ENCODE results near the gene NEUROD2. TPM values are rescaled to one million over a fixed set of nuclear protein-coding genes. Genes with fewer than 3 reads are reported as not detected.

NEUROD2 gene
- total RNA-seq, 1 experiment from 2014 or later = not detected

DNA sequence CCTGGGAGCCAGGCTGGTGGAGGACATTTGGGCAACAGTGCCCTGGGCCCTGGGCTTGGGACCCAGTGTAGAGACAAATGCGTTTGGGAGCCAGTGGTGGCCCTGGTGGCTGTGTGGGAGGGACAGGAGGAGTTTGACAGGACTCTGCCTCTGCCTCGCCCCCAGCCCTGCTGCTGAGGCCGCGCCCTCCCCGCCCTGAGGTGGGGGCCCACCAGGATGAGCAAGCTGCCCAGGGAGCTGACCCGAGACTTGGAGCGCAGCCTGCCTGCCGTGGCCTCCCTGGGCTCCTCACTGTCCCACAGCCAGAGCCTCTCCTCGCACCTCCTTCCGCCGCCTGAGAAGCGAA is 45.6 kb upstream of the NEUROD2 start:
- no peak overlapping the region for H3K4me3 Mint-ChIP-seq (ENCODE audit: unreplicated experiment)
- intact Hi-C loops (cut with micrococcal nuclease; ENCODE audit: unreplicated experiment) = no loop called here
- ChIA-PET POLR2A (no interaction called here), CTCF (interaction anchor here (0.6 to 3.6 kb wide), 10 partner anchors 10 to 113 kb away, joined by 3 to 22 read pairs (median 5); partner anchors contain the start of genes MIEN1, PNMT, STARD3 and TCAP)
- H3K9me3 Mint-ChIP-seq (ENCODE audit: unreplicated experiment) = no peaks in the 10 kb centered on the region
- no TSS peak for BruUV-seq (replicated peaks)
- Histone ChIP-seq H3K4me1 (peaks cover 19% of the 10 kb centered on the region), H3K9me3 (no peaks in the 10 kb centered on the region), H3K36me3 (ENCODE audit: control insufficient read depth, insufficient read depth, low read length) (peaks cover 2% of the 10 kb centered on the region; the same call in 1 of the 2 replicates), H3K4me3 (ENCODE audit: low read depth, low read length) (no peak overlapping the region), H3K27me3 (replicated peaks; ENCODE audit: control insufficient read depth, insufficient read depth, low read length) (no peaks in the 10 kb centered on the region)
- no peak for DNase-seq
- no peaks in the 10 kb centered on the region for H3K27me3 Mint-ChIP-seq (ENCODE audit: insufficient read depth, unreplicated experiment)
- no peak overlapping the region for H3K27ac Mint-ChIP-seq (ENCODE audit: unreplicated experiment)
- TF ChIP-seq, protein P1, sequence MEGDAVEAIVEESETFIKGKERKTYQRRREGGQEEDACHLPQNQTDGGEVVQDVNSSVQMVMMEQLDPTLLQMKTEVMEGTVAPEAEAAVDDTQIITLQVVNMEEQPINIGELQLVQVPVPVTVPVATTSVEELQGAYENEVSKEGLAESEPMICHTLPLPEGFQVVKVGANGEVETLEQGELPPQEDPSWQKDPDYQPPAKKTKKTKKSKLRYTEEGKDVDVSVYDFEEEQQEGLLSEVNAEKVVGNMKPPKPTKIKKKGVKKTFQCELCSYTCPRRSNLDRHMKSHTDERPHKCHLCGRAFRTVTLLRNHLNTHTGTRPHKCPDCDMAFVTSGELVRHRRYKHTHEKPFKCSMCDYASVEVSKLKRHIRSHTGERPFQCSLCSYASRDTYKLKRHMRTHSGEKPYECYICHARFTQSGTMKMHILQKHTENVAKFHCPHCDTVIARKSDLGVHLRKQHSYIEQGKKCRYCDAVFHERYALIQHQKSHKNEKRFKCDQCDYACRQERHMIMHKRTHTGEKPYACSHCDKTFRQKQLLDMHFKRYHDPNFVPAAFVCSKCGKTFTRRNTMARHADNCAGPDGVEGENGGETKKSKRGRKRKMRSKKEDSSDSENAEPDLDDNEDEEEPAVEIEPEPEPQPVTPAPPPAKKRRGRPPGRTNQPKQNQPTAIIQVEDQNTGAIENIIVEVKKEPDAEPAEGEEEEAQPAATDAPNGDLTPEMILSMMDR (IDR thresholded peaks at IDR 0.05; ENCODE audit: insufficient read depth in 1 of 2, low read depth in 1 of 2, low read length in 1 of 2, severe bottlenecking in 1 of 2, unreplicated experiment in 1 of 2) = no peak
- peaks cover 18% of the 10 kb centered on the region for H3K4me1 Mint-ChIP-seq (ENCODE audit: low read depth, unreplicated experiment)
- peaks cover 19% of the 10 kb centered on the region for H3K36me3 Mint-ChIP-seq (ENCODE audit: insufficient read depth, unreplicated experiment)

DNA sequence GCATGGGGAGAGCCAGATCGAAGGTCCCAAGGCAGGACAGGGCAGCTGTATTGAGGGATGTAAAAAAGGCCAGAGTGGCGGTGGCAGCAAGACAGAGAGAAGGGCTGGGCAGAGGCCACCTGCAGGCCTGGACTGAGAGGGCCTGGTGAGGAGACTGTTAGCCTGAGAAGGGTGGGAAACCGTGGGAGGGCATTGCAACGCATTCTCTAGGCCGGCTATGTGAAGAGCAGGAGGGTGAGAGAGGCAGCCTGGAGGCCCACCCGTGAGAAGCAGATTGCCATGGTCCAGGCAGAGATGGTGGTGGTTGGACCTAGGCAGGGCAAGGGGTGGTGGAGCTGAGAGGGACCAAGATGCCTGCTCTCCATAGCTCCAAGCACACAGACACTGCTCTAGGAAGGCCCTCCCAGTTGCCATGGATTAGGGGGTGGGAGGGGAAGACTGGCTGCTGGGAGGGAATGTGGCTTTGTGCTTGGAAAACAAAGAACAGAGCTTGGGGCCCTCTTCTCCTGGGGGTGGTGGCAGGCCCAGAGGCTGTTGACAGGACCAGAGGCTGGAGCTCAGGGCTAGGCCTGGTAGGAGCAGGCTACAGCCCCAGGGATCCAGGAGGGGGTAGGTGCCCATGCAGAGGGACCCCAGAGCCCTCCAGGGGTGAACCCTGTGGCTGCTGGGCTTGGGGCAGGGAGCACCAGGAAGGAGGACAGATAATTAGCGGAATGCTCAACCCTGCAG is 45.0 kb upstream of the NEUROD2 start:
- POLR2A ChIA-PET = no interaction called here
- CTCF ChIA-PET = interaction anchor here (0.6 to 3.6 kb wide), 12 partner anchors 13 to 112 kb away, joined by 3 to 22 read pairs (median 4); partner anchors contain the start of genes MIEN1, PNMT, STARD3 and TCAP
- no peaks in the 10 kb centered on the region for H3K9me3 Mint-ChIP-seq (ENCODE audit: unreplicated experiment)
- TF ChIP-seq, protein P1 (IDR thresholded peaks at IDR 0.05; ENCODE audit: insufficient read depth in 1 of 2, low read depth in 1 of 2, low read length in 1 of 2, severe bottlenecking in 1 of 2, unreplicated experiment in 1 of 2) = no peak
- H3K4me1 Mint-ChIP-seq (ENCODE audit: low read depth, unreplicated experiment) = peaks cover 18% of the 10 kb centered on the region
- no peaks in the 10 kb centered on the region for H3K27me3 Mint-ChIP-seq (ENCODE audit: insufficient read depth, unreplicated experiment)
- H3K4me3 ChIP-seq (ENCODE audit: low read depth, low read length) = no peak overlapping the region
- peak overlapping the region; percentile 13 for H3K27ac Mint-ChIP-seq (ENCODE audit: unreplicated experiment)
- intact Hi-C loops (cut with micrococcal nuclease; ENCODE audit: unreplicated experiment) = no loop called here
- peaks cover 19% of the 10 kb centered on the region for H3K4me1 ChIP-seq
- no peak for DNase-seq
- BruUV-seq (replicated peaks) = no TSS peak
- H3K27me3 ChIP-seq (replicated peaks; ENCODE audit: control insufficient read depth, insufficient read depth, low read length) = no peaks in the 10 kb centered on the region
- peaks cover 2% of the 10 kb centered on the region; the same call in 1 of the 2 replicates for H3K36me3 ChIP-seq (ENCODE audit: control insufficient read depth, insufficient read depth, low read length)
- H3K9me3 ChIP-seq = no peaks in the 10 kb centered on the region
- peaks cover 19% of the 10 kb centered on the region for H3K36me3 Mint-ChIP-seq (ENCODE audit: insufficient read depth, unreplicated experiment)
- H3K4me3 Mint-ChIP-seq (ENCODE audit: unreplicated experiment) = no peak overlapping the region

DNA sequence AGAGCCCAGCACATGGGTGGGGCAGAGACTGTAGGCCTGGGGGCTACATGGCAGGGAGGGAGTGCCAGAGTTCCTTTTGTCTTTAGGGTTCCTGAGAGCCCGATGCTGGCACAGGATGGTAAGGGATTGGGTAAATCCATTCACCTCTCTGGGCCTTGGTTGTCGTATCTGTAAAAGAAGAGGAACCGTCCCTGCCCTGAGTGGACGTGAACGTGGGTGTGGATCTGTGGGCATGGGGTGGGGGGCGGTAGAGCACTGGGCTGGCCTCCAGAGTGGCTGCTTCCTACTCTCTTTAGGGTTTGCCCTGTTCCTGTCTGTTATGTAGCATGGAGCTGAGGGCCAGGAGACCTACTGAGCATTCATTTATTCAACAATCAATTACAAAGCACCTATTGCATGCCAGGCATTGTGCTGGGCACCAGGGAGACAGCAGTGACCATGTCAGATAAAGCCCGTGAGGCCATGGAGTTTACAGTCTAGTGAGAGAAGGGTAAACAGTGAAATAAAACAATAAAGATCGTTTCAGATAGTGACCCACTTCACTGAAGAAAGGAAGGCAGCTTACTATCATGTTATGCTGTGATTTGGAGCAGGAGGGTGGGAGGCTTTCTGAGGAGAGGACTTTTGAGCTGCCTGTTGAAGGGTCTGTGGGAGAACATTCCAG is 44.3 kb upstream of the NEUROD2 start:
- peaks cover 19% of the 10 kb centered on the region for H3K36me3 Mint-ChIP-seq (ENCODE audit: insufficient read depth, unreplicated experiment)
- no peaks in the 10 kb centered on the region for H3K9me3 Mint-ChIP-seq (ENCODE audit: unreplicated experiment)
- Histone ChIP-seq H3K9me3 (no peaks in the 10 kb centered on the region), H3K36me3 (ENCODE audit: control insufficient read depth, insufficient read depth, low read length) (peaks cover 2% of the 10 kb centered on the region; the same call in 1 of the 2 replicates), H3K4me3 (ENCODE audit: low read depth, low read length) (no peak overlapping the region), H3K27me3 (replicated peaks; ENCODE audit: control insufficient read depth, insufficient read depth, low read length) (no peaks in the 10 kb centered on the region), H3K4me1 (peaks cover 19% of the 10 kb centered on the region)
- no TSS peak for BruUV-seq (replicated peaks)
- DNase-seq = no peak
- intact Hi-C loops (cut with micrococcal nuclease; ENCODE audit: unreplicated experiment) = no loop called here
- no peaks in the 10 kb centered on the region for H3K27me3 Mint-ChIP-seq (ENCODE audit: insufficient read depth, unreplicated experiment)
- H3K4me3 Mint-ChIP-seq (ENCODE audit: unreplicated experiment) = no peak overlapping the region
- peak overlapping the region; percentile 13 for H3K27ac Mint-ChIP-seq (ENCODE audit: unreplicated experiment)
- ChIA-PET POLR2A (no interaction called here), CTCF (interaction anchor here (0.7 to 3.6 kb wide), 8 partner anchors 14 to 78 kb away, joined by 3 to 22 read pairs (median 4); partner anchors contain the start of genes STARD3 and TCAP)
- peaks cover 18% of the 10 kb centered on the region for H3K4me1 Mint-ChIP-seq (ENCODE audit: low read depth, unreplicated experiment)
- TF ChIP-seq, protein P1 (IDR thresholded peaks at IDR 0.05; ENCODE audit: insufficient read depth in 1 of 2, low read depth in 1 of 2, low read length in 1 of 2, severe bottlenecking in 1 of 2, unreplicated experiment in 1 of 2) = no peak
